HUES64 (cell line): Measurements from ENCODE around the gene KCNQ1OT1.

ENCODE experiments used
- H3K27ac ChIP-seq: 2 replicates; pipeline ENCODE4 v1.7.0; 2013; ENCODE audit warnings: low read depth, low read length, inconsistent platforms
- H3K27me3 ChIP-seq: 2 replicates; pipeline ENCODE4 v1.6.1; 2013; ENCODE audit warnings: mild to moderate bottlenecking, low read length; ENCODE audit not compliant: insufficient read depth
- H3K36me3 ChIP-seq: 2 replicates; pipeline ENCODE4 v1.6.1; 2013; ENCODE audit warnings: mild to moderate bottlenecking, low read length; ENCODE audit not compliant: insufficient read depth
- H3K4me1 ChIP-seq: 2 replicates; pipeline ENCODE4 v1.6.1; 2013; ENCODE audit warnings: mild to moderate bottlenecking, low read length, moderate library complexity; ENCODE audit not compliant: insufficient read depth
- H3K4me3 ChIP-seq: 2 replicates; pipeline ENCODE4 v1.5.1; 2013; ENCODE audit warnings: mild to moderate bottlenecking, low read length, moderate library complexity
- H3K9ac ChIP-seq: 2 replicates; pipeline ENCODE4 v1.6.1; 2013; ENCODE audit warnings: mild to moderate bottlenecking, low read depth, low read length
- H3K9me3 ChIP-seq: 2 replicates; pipeline ENCODE4 v1.6.1; 2013; ENCODE audit warnings: low read depth, low read length; ENCODE audit not compliant: insufficient read depth
- WGBS: fragments of 150-250, 120-280 bp; methylation state at CpG from one replicate; pipeline ENCODE4 v1.1.7; 2013; ENCODE audit warnings: missing lambda C conversion rate; 5-methylcytosine and 5-hydroxymethylcytosine counted together

The KCNQ1OT1 gene

DNA sequence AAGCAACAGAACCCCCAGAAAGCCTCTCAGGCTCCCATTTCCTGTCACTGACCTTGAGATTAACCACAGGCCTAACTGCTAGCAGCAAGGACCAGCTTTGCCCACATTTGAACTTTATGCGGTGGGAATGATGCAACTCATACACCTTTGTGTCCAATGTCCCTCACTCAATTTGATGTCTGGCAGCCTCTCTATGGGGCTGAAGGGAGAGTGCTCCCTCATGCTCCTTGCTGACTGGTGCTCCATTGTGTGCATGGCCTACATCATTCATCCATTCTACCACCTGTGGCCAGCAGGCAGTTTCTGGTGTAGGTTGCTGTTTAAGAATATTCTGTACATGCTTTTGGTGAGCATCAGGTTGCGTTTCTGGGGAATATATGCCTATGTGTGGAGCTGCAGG is 31.9 kb downstream of the KCNQ1OT1 start:
- Histone ChIP-seq H3K4me3 (no peak overlapping the region), H3K27ac (no peak overlapping the region), H3K9me3 (no peaks in the 10 kb centered on the region), H3K9ac (no peak overlapping the region), H3K27me3 (no peaks in the 10 kb centered on the region; the same call in 1 of the 2 replicates), H3K4me1 (no peaks in the 10 kb centered on the region), H3K36me3 (0 out of 2 replicates have a peak, but pooled peaks cover 3% of the 10 kb centered on the region)
- WGBS: 87% methylated on average over 2 of the region's 2 CpGs

DNA sequence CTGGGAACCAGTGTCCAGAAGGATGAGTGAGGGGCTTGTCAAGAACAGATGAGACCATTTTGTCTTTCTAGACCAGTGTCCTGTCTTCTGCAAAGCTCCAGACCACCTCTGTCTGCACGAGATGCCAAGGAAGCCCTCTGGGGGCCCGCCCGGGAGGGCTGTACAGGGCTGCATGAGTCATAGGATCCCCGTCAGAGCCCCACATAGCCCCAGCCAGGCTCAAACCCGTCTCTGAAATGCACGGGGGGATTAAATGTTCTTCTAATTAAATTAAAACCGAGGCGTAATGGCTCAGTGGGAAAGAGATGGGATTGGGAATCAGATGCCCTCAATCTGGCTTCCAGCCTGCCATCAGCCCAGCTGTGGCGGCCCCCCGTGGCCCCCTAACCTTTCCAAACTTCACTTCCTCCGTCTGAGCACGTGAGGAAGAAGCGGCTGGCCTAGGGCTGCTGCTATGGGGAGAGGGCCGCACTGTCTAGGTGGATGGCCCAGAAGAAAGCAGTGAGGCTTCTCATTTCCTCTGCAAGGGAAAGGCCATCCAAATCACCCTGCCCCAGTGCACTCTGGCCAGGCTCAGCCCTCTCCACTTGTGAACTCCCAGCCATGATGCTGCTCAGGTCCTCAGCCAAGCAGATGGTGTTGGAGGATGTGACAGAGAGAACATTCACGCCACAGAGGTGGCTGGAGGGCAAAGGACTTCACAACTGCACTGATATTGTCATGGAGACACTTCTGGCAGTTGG is 32.8 kb downstream of the KCNQ1OT1 start:
- Histone ChIP-seq H3K4me1 (no peaks in the 10 kb centered on the region), H3K36me3 (0 out of 2 replicates have a peak, but pooled peaks cover 3% of the 10 kb centered on the region), H3K4me3 (no peak overlapping the region), H3K27ac (no peak overlapping the region), H3K9ac (no peak overlapping the region), H3K9me3 (peaks cover 4% of the 10 kb centered on the region; the same call in 1 of the 2 replicates), H3K27me3 (no peaks in the 10 kb centered on the region; the same call in 1 of the 2 replicates)
- 93% methylated on average over 15 of the region's 15 CpGs for WGBS

DNA sequence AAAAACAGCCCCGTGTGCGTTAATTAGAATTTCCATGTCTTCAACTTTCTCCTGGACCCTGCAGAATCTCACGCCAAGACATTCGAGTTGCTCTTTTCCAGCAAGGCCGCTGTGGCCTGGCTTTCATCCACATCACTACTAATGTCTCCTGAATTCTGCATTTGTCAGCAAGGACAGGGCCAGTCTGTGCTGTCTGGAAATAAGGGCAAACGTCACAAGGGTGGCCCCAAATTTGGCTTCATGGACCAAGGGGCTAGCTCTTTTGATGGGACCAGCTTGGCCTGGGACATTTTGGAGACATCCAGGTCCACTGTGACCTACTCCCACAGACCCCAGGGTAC is 33.4 kb downstream of the KCNQ1OT1 start:
- H3K9me3 ChIP-seq: peaks cover 10% of the 10 kb centered on the region; the same call in 1 of the 2 replicates
- 92% methylated on average over 6 of the region's 6 CpGs for WGBS
- 0 out of 2 replicates have a peak, but pooled peaks cover 3% of the 10 kb centered on the region for H3K36me3 ChIP-seq
- no peak overlapping the region for H3K27ac ChIP-seq
- no peaks in the 10 kb centered on the region; the same call in 1 of the 2 replicates for H3K27me3 ChIP-seq
- H3K4me3 ChIP-seq: no peak overlapping the region
- H3K4me1 ChIP-seq: no peaks in the 10 kb centered on the region
- no peak overlapping the region for H3K9ac ChIP-seq

DNA sequence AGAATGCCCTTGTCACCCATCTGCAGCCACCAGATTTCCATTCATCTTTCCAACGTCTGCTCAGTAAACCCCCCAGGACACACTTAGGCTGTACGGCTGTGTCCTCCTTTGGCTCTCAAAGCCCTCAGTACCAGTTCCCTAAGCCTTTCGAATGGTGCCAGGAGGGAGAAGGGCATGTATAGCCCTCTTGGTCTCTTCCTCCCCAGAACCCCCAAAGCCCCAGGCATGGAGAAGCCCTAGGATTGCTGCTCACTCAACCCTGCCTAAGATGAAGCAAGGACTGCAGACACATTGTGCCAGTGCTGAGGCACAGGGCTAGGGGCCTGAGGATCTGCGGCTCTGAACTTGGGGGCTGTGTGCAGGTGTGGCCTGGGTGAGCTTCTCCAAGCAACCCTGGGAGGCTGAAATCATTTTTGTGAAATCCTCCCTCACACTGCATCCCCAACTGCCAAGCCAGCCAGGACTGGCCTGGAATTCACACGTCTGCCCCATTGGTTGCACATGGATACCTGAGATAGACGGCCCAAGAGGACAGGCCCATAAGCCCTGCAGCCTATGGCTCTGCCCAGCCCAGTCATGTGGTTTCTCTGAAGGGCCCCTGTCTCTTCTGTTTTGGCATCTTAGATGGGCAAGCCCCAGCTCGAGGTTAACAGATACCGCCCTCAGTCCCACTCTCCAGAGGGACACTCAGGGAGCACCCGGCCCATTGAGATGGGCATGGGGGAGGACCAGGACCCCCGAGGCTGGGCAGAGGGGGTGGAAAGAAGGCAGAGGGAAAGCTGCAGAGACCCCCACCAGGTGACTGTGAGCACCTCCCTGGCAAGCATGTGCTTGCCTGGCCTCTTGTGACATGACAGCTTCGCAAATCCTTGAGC is 34.0 kb downstream of the KCNQ1OT1 start:
- Histone ChIP-seq H3K4me3 (no peak overlapping the region), H3K36me3 (0 out of 2 replicates have a peak, but pooled peaks cover 3% of the 10 kb centered on the region), H3K27me3 (no peaks in the 10 kb centered on the region; the same call in 1 of the 2 replicates), H3K9ac (no peak overlapping the region), H3K4me1 (no peaks in the 10 kb centered on the region), H3K9me3 (peaks cover 16% of the 10 kb centered on the region), H3K27ac (no peak overlapping the region)
- WGBS: 95% methylated on average over 11 of the region's 11 CpGs

DNA sequence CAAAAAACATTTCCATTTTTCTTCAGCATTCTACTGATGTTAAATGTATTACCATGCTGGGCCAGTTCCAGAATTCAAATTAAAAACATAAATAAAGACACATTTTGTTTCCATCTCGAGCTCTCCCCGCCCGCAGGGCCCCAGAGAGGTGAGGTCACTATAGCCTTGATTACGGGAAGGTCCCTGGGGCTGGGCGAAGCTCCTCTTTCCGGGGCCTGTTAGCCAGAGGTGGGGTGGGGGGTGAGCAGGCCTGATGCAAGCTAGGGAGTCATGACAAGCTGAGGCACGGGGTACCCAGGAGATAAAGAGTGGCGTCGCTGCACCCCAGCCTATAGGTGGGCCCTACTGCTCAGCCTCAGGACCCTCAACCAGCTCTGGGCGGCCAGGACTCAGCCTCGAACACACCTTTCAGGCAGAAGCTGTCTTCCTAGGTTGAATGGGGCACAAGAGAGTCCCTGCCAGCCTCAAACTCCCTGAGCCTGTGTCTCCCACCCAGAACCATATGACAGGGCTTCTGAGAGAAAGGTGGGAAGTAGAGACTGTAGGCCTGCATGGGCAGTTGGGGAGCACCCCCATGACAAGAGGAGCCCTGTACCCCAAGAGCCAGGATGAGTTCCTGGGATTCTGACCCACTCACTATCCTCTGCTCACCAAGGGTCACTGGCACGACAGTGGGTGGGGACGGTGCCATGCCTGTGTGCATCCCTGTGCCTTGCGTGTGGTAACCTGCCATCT is 34.8 kb downstream of the KCNQ1OT1 start:
- Histone ChIP-seq H3K27me3 (no peaks in the 10 kb centered on the region; the same call in 1 of the 2 replicates), H3K4me3 (no peak overlapping the region), H3K36me3 (0 out of 2 replicates have a peak, but pooled peaks cover 3% of the 10 kb centered on the region), H3K27ac (no peak overlapping the region), H3K9ac (no peak overlapping the region), H3K9me3 (peaks cover 24% of the 10 kb centered on the region), H3K4me1 (no peaks in the 10 kb centered on the region)
- 97% methylated on average over 14 of the region's 14 CpGs for WGBS

DNA sequence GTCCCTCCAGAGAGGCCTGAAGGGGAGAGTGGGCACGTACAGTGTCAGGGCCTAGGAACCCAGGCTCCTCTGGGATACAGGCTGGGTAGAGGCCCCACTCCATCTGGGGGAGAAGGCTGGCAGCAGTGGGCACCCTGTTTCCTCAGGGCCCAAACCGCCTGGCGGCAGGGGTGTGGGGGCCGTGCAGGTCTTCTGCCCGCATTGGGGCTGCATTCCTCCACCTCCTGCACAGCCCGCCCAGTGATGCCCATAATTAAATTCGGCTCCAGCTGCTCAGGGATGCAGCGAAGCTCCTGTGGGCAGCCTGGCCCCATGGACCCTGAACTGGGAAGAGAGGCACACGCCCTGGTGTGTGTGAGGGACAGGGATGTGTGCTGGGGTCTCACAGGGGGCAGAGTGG is 35.4 kb downstream of the KCNQ1OT1 start:
- H3K27ac ChIP-seq: no peak overlapping the region
- H3K27me3 ChIP-seq: no peaks in the 10 kb centered on the region; the same call in 1 of the 2 replicates
- no peak overlapping the region for H3K4me3 ChIP-seq
- H3K36me3 ChIP-seq: 0 out of 2 replicates have a peak, but pooled peaks cover 3% of the 10 kb centered on the region
- WGBS: 85% methylated on average over 9 of the region's 9 CpGs
- no peak overlapping the region for H3K9ac ChIP-seq
- no peaks in the 10 kb centered on the region for H3K4me1 ChIP-seq
- peaks cover 30% of the 10 kb centered on the region for H3K9me3 ChIP-seq

DNA sequence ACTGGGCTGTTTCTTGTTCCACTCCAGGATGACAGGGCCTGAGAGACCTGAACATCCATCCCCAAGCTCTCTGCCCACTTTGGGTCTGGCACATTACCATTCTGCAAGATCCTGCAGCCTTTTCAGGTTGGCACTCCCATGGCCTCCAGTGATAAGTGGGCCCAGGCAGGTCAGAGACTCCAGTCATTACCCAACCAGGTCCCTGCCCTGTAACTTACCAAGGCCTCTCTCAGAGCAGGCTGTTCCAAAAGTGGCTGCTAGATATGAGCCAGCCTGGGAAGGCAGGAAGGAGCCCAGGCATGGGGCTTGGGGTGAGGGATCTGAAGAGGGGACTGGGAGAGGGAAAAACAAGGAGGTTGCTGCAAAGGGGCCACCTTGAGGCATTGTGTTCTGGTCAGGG is 35.9 kb downstream of the KCNQ1OT1 start:
- Histone ChIP-seq H3K27me3 (no peaks in the 10 kb centered on the region; the same call in 1 of the 2 replicates), H3K9ac (no peak overlapping the region), H3K4me3 (no peak overlapping the region), H3K9me3 (peaks cover 34% of the 10 kb centered on the region), H3K36me3 (0 out of 2 replicates have a peak, but pooled peaks cover 3% of the 10 kb centered on the region), H3K4me1 (no peaks in the 10 kb centered on the region), H3K27ac (no peak overlapping the region)

DNA sequence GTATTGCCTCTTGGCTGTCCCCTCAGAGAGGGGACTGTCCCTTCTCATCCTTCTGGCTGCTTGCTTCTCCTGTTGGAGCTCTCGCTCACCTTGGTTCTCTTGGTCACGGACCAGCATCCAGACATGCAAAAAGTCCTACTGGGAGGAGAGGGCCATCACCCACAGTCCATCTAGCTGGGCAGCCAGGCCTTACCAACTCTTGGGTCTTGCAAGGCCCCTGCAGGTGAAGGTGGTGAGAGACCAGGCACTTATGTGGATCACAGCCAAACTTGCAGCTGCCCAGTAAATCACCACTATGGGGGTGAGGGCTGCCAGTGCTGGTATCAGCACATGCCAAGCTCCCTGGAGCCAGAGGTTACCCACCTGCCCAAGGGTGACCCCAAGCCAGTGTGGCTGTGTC is 36.3 kb downstream of the KCNQ1OT1 start:
- Histone ChIP-seq H3K9me3 (peaks cover 39% of the 10 kb centered on the region), H3K27ac (no peak overlapping the region), H3K9ac (no peak overlapping the region), H3K4me3 (no peak overlapping the region), H3K36me3 (0 out of 2 replicates have a peak, but pooled peaks cover 3% of the 10 kb centered on the region), H3K4me1 (no peaks in the 10 kb centered on the region), H3K27me3 (no peaks in the 10 kb centered on the region; the same call in 1 of the 2 replicates)
- WGBS: 96% methylated on average over 2 of the region's 2 CpGs

DNA sequence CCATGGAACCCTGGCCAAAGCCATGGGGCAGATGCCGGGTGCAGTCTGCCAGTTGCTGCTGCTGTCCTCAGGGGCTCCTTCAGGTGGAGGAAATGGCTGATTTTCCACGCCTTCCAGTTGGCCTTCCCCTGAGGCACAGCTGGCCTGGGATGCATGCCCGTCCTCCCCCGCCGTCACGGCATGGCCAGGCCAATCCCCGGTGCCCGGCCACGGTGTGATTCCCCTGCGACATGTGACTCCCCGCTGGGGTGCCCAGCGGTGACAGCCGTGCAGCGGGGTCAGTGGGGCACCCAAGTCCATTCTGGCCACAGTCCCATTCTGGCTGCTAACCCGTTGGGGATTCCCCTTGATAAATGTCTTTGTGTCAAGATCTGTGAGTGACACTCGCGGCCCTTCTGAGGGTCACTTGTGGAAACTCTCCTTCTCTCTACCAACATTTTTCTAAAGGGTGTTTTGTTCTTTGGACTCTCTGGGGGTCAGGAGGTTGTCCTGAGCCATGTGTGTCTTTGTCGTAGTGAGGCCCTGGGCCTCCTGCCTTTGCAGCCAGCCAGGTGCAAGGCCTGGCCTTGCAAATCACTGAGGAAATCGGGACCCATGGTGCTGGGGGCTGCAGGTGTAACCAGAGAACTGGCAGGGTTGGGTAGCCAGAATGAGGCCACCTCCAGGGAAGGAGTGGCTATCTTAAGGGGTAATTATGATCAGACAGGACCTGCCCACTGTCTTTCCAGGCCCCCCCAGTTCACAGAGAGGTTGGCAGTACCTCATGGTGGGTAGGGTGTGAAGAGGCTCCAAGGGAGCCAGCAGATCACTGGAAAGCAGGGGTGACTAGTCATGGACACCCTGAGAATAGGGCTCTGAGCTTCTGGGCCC is 37.1 kb downstream of the KCNQ1OT1 start:
- Histone ChIP-seq H3K27me3 (peaks cover 1% of the 10 kb centered on the region; the same call in 1 of the 2 replicates), H3K9me3 (peaks cover 46% of the 10 kb centered on the region), H3K4me1 (no peaks in the 10 kb centered on the region), H3K36me3 (0 out of 2 replicates have a peak, but pooled peaks cover 3% of the 10 kb centered on the region), H3K27ac (no peak overlapping the region), H3K9ac (no peak overlapping the region), H3K4me3 (no peak overlapping the region)
- 96% methylated on average over 19 of the region's 19 CpGs for WGBS

DNA sequence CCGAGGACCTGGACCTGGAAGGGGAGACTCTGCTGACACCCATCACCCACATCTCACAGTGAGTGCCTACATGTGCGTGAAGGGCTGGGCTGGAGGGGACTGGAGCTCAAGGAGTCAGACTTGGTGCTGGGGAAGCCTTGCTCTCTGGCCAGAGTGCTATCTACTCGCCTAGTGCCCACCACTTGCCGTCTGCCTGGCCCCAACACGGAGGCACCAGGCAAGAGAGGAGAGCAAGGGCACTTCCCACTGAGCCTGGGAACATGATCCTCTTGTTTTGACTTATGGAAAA is 37.8 kb downstream of the KCNQ1OT1 start:
- H3K27ac ChIP-seq: no peak overlapping the region
- no peak overlapping the region for H3K4me3 ChIP-seq
- H3K4me1 ChIP-seq: no peaks in the 10 kb centered on the region
- H3K36me3 ChIP-seq: 0 out of 2 replicates have a peak, but pooled peaks cover 3% of the 10 kb centered on the region
- WGBS: 95% methylated on average over 5 of the region's 5 CpGs
- peaks cover 53% of the 10 kb centered on the region for H3K9me3 ChIP-seq
- no peak overlapping the region for H3K9ac ChIP-seq
- H3K27me3 ChIP-seq: peaks cover 3% of the 10 kb centered on the region; the same call in 1 of the 2 replicates
